NCI-H2196 (cell line): ENCODE data around the gene MVK.

Experiments
- DNase-seq: peaks from one replicate; lab custom pipeline; 2025; ENCODE audit not compliant: unreplicated experiment; lab: John Stamatoyannopoulos, UW

MVK gene

GRCh38 chr12:109544955-109545531, 28.6 kb upstream of the MVK start:
- peak; percentile 23 for DNase-seq

DNA sequence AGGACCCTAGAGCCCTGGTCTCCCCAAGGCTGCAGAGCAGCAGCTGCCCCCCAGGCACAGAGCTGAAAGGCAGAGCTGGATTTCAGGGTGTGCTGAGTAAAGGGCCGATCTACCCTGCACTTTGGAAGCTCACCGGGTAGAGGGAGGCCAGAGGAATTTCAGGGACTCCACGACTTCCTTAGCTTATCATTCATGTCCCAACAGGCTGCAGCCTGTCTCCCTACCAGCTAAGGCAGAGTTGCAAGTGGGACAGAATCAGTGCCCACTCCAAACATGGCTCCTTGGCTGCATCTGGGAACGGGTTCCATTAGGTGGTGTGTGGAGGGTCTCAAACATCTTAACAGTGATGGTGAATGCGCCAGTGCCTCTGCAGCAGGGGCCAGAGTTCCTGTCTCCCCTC, 27.8 kb upstream of the MVK start:
- no peak for DNase-seq

DNA sequence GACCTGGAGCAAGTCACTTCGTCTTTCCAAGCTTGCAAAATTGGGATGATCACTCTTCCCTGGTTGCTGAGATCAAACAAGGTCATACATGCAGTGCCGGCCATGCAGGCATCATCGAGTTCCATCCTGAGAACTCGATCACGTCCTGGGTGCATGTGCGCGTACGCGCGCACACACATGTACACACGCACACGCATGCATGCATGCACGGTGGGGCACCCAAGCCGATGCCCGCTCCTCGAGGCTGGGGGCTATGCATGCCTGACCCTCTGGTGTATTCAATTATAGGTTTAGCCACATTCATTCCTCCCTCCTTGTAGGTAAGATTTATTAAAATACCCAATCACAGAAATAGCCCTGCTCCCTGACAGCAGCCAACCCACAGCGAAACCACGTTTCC, 26.3 kb upstream of the MVK start:
- DNase-seq = no peak

DNA sequence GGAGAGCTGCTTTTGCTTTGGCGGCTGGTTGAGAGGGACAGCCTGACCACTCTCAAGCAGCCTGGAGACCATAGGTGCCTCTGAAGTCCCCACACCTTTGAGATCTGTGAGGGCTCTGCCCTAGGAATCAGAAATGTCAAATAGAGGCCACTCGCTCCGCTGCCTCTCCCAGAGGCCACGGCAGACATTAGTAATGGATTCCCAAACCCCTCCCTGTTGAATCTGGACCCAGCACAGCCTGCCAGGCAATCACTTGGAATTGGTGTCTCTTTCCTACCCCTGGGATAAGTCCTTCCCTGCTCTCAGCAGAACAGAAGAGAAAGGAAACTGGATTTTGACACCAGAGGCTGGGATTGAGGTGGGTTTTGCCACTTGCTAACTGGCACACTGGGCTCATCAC, 25.3 kb upstream of the MVK start:
- no peak for DNase-seq

DNA sequence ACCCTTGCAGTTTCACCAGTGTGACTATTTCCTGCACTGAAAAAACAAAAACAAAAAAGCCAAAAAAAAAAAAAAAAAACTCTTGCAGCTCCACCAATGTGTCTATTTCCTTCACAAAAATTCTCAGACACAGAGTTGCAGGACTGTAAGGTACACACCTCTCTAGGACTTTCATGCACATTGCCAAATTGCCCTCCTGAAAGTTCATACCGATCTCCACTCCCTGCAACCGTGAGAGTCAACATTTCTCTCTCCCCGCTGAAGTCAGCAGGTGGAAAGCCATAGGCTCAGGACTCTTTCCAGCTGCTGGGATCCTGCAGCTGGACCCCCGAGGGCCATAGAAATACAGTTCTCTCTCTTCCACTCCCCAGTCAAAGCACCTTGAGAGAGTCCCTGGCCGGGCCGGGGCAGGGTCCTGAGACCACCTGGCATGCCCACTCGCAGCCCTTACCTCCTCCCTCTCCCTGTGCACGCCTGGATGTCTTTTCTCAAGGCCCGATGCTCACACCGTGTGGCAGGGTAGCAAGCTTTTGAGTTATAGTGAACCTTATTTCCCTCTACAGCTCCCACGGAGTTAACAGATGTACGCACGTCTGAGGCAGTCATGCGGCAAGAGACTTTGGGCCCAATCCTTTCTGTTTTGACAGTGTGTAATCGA, 23.9 kb upstream of the MVK start:
- DNase-seq = no peak

GRCh38 chr12:109550281-109550680, 23.3 kb upstream of the MVK start:
- no peak for DNase-seq

DNA sequence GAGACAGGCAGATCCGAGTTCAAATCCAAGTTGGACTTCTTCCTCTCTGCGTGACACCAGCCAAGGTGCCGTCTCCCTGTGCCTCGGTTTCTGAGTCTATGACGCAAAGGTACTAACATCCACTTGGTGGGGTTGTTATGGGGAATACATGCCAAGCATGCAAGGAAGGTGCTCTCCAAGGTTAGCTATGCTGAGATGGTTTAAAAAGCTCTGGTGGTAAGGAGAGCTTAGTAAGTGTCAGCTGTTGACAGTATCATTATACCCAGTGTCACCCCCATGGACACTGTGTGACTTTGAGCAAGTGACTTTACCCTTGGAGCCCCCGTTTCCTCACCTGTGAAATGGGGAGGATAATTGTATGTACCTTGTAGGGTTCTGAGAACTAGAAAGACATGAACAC, 22.5 kb upstream of the MVK start:
- DNase-seq = no peak

- no peak for DNase-seq
These were observed 20.6 kb upstream of the MVK start for GRCh38 chr12:109552971-109553370.

GRCh38 chr12:109553483-109553882, 20.1 kb upstream of the MVK start:
- DNase-seq = no peak

GRCh38 chr12:109553906-109554500, 19.6 kb upstream of the MVK start:
- no peak for DNase-seq

DNA sequence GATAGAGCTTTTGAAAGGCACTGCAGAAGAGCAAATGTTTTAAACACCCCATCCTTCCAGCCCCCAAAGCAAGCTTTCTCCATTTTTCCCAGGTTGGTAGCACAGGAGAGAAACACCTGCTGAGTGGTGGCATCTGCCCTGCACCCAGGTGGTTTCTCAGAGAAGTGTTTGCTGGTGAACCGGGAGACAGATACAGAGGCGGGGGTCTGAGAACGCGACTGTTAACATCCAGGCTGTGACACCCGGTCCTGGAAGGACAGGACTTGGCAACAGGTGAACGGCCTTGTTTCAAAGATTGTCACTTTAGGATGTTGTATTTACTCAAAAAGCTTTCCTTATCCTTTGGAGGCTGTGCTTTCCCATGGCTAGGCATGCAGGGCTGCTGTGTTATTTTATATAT, 18.8 kb upstream of the MVK start:
- no peak for DNase-seq

- no peak for DNase-seq
These were observed 17.9 kb upstream of the MVK start for GRCh38 chr12:109555431-109556315.

- no peak for DNase-seq
These were observed 16.4 kb upstream of the MVK start for GRCh38 chr12:109557200-109557599.

DNA sequence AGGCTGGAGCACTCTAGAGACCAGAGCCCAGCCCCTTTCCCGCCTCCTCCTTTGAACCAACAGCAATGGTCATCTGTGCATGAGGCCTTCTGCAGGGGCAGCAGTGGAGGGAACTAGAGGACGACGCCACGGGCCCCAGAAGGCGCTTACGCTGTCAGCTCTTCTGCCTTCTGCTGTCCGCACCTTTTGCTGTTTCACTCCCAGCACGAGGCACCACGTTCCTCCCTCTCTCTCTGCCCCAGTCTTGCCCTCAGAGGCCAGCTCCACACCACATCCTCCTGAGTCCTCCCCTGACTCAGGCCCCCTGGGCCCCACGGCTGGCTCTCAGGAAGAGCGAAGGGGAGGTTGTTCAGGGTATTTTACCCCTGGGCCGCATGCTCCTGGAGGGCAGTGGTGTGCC, 15.8 kb upstream of the MVK start:
- DNase-seq = no peak

DNA sequence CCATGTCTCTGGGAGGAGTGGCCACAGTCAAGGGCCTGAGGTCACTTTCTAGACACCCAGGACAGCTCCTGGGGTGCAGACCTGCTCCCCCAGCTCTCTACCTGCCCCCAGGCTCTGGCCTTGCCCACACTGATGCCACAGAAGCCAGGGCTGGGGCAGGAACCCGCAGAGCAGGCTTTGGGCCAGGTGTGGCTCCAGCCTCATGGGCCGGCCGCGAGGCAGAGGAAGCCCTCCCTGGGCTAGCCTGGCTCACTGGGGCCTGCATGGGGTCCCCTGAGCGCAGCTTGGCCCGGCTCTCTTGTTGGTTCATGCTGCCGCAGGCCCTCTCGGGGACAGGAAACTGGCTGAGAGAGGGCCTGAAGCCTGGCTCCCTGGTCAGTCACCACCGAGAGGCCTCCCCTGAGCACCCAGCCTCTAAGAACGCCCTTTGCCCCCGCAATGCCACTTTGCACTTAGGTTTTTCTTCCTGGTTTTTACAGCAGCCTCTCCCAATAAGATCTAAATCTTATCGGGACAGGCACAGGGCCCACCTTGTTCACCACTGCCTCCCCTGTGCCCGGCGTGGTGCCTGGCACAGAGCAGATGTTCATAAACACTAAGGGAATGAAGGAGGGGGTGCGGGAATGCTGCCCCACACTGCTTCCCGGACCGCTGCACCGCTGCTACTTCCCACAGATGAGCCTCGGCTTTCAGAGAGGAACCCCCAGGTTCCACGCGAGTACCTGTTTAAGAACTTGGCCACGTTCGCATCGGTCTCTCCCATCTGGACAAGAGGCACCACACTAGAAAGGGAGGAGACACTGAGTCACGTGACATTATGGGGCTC, 15.0 kb upstream of the MVK start:
- DNase-seq = no peak

DNA sequence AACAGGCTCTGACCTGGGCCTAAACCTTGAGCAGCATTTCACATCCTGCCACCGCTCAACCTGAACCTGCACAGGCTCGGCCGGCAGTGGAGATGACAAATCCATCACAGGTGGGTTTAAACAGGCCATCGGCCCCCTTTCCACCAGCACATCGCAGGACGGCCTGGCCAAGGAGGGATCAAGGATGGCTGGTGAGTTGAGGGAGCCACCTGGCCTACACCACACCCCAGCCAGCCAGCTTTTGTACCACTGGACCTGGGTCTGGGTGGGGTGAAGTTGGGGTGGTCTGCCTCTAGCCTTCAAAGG, 14.4 kb upstream of the MVK start:
- DNase-seq = no peak

DNA sequence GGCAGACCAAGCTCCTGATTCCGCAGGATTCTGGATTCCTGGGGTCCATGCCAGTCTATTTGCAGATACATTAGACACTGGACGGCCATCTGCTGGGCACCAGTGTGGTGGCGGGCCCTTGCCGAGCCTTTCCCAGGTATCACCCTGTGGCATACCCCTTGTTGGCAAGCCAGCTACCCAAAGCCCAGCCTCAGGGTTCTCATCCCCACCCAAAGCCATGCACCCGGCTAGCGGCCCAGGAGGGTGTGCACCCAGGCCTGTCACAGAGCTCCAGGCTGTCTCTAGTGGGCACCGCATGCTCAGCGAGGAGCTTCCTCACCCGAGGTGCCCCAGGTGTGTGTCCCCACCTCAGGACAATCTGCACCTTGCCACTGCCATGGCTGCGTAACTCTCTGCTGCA, 14.0 kb upstream of the MVK start:
- DNase-seq = no peak

DNA sequence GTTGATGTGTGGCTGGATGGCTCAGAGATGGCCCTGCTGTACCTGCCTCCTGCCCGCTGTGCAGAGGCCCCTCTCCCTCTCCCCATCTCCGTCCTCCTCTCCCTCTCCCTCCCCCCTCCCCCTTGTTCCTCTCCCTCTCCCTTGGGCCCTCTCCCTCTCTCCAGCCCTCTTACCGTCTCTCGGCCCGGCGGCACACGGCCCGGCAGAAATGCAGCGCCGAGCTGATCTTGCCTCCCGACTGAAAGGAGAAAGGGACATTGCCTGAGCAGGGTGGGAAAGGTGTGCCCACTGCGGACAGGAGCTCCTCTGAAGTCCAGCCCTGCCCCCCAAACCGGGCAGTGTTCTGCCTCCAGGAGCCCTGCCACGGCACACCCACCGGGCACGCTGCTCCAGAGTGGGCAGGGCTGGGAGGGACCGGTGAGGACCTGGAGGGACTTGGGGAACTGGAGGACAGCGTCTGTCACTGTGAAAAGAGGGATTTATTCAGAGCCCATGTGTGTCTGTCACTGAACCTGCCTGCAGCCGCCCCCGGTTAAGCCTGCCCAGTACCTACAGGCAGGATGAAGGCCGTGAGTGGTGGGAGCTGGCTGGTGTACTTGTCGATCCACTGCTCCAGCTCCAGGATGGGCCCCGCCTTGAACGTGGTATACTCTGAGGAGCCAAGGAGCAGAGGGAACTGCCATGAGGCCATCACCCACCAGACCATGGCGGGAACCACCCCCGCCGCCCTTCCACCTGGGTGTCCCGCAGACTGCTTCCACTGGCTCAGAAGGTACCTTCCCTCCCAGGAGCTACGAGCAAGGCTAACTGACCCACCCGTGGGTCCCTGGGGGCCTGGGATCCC, 12.5 kb upstream of the MVK start:
- DNase-seq = no peak

DNA sequence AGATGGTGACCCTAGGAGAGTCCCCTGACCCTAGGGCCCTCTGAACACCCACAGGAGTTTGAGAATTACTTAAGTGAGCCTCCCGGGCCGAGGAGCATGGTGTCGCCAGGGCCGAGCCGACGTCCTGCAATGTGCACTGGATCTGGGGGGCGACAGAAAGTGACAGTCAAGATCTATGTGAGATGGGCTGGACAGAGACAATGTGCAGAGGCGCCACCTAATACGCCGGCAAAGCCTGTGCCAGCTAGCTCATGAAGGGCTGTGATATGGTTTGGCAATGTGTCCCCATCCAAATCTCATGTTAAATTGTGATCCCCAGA, 11.9 kb upstream of the MVK start:
- no peak for DNase-seq

- no peak for DNase-seq
These were observed 10.7 kb upstream of the MVK start for GRCh38 chr12:109562871-109563270.
